ENCODE data around the gene GANC.
"Not testable (repeated sequence)": the region's sequence is repeated elsewhere in the genome, so short reads cannot be mapped to it uniquely, and the experiment has no call there.

Gene GANC

GRCh38 chr15:42282926-42283325 lies 9.9 kb downstream of the GANC start:
- no peak for DNase-seq (ENCODE audit: low read depth in 2 of 2)

- DNase-seq (ENCODE audit: low read depth in 2 of 2), result no peak
These were observed 10.7 kb downstream of the GANC start for GRCh38 chr15:42283671-42284070.

GRCh38 chr15:42284551-42284950 lies 11.6 kb downstream of the GANC start:
- DNase-seq (ENCODE audit: low read depth in 2 of 2), result no peak

GRCh38 chr15:42285034-42285433 lies 12.0 kb downstream of the GANC start:
- DNase-seq (ENCODE audit: low read depth in 2 of 2), result no peak

- DNase-seq (ENCODE audit: low read depth in 2 of 2), result no peak
These were observed 13.5 kb downstream of the GANC start for GRCh38 chr15:42286445-42287029.

- DNase-seq (ENCODE audit: low read depth in 2 of 2), result no peak
These were observed 14.9 kb downstream of the GANC start for GRCh38 chr15:42287931-42288330.

GRCh38 chr15:42289166-42289565 lies 16.2 kb downstream of the GANC start:
- DNase-seq (ENCODE audit: low read depth in 2 of 2), result no peak

- not testable (repeated sequence) for DNase-seq (ENCODE audit: low read depth in 2 of 2)
These were observed 28.0 kb downstream of the GANC start for GRCh38 chr15:42301004-42301403.

- no peak for DNase-seq (ENCODE audit: low read depth in 2 of 2)
These were observed 33.7 kb downstream of the GANC start for GRCh38 chr15:42306681-42307080.

- DNase-seq (ENCODE audit: low read depth in 2 of 2), result no peak
These were observed 40.5 kb downstream of the GANC start for GRCh38 chr15:42313463-42313862.

GRCh38 chr15:42314818-42315217 lies 41.8 kb downstream of the GANC start:
- DNase-seq (ENCODE audit: low read depth in 2 of 2), result no peak

- DNase-seq (ENCODE audit: low read depth in 2 of 2), result no peak
These were observed 42.5 kb downstream of the GANC start for GRCh38 chr15:42315521-42315920.

GRCh38 chr15:42316282-42316805 lies 43.3 kb downstream of the GANC start:
- DNase-seq (ENCODE audit: low read depth in 2 of 2), result not testable (repeated sequence)

- no peak for DNase-seq (ENCODE audit: low read depth in 2 of 2)
These were observed 46.2 kb downstream of the GANC start for GRCh38 chr15:42319206-42319605.

GRCh38 chr15:42324308-42324707 lies 51.3 kb downstream of the GANC start:
- no peak for DNase-seq (ENCODE audit: low read depth in 2 of 2)

- DNase-seq (ENCODE audit: low read depth in 2 of 2), result no peak
These were observed 56.2 kb downstream of the GANC start for GRCh38 chr15:42329161-42329560.

GRCh38 chr15:42329992-42330391 lies 57.0 kb downstream of the GANC start:
- no peak for DNase-seq (ENCODE audit: low read depth in 2 of 2)

GRCh38 chr15:42331235-42331634 lies 58.2 kb downstream of the GANC start:
- no peak for DNase-seq (ENCODE audit: low read depth in 2 of 2)

- no peak for DNase-seq (ENCODE audit: low read depth in 2 of 2)
These were observed 59.3 kb downstream of the GANC start for GRCh38 chr15:42332331-42332730.

GRCh38 chr15:42335074-42335473 lies 62.1 kb downstream of the GANC start:
- DNase-seq (ENCODE audit: low read depth in 2 of 2), result no peak

GRCh38 chr15:42336650-42337049 lies 63.6 kb downstream of the GANC start:
- DNase-seq (ENCODE audit: low read depth in 2 of 2), result not testable (repeated sequence)

GRCh38 chr15:42337104-42337503 lies 64.1 kb downstream of the GANC start:
- DNase-seq (ENCODE audit: low read depth in 2 of 2), result not testable (repeated sequence)

- no peak for DNase-seq (ENCODE audit: low read depth in 2 of 2)
These were observed 65.5 kb downstream of the GANC start for GRCh38 chr15:42338500-42338899.

GRCh38 chr15:42343596-42344232 lies 70.7 kb downstream of the GANC start:
- no peak for DNase-seq (ENCODE audit: low read depth in 2 of 2)
